ENCODE measurements around the gene FAT1. TPM values are rescaled to one million over a fixed set of nuclear protein-coding genes. Genes with fewer than 3 reads are reported as not detected.

The FAT1 gene
- total and polyA plus RNA-seq, 9 of the 15 experiments (the other 6 are each of a cell fraction or from before 2014, with no cell fraction given), result 6.0 to 38.4 (median 21.4) TPM

DNA sequence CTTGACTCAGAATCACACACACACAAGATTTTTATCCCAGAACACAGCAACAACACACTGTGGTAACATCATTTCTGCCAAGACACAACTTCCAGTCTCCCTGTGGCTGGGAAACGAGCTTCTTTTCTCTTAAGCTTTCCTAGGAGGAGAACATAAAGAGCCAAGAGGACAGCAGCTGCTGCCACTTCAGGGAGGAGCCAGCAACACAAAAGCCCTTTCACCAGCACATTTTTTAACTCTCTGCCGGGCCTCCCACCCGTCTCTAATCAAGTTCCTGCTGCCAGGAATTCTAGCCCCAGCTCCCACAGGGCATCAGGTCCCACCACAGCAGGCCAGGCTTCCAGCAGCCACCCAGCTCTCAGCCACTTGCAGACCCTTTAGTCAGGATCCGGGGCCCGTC lies 22.4 kb downstream of the FAT1 start (continued):
- no peak for TF ChIP-seq RBM25 (IDR thresholded peaks at IDR 0.05; ENCODE audit: low read depth, low read length, severe bottlenecking)
- no peak for TF ChIP-seq XRCC4 (IDR thresholded peaks at IDR 0.05; ENCODE audit: extremely low read depth, insufficient read depth, insufficient read length)

DNA sequence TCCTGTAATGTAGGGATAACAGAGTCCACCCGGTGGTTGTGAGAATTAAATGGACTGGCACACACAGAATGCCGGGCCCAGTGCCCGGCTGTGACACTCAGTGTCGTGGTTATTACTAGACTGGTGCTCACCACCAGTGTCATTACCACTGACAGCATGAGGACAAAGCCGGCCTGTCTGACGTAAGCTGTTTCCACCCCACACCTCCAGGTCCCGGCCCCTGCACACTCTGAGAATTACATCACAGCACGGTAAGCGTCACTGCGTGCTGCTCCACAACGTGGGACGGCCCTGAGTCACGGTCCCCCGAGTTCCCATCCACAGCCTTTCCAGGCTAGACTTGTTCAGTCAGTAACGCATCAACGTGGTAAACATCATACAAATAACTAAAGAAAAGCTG lies 22.9 kb downstream of the FAT1 start:
- Histone ChIP-seq H3K79me2 (ENCODE audit: control insufficient read depth, insufficient read depth, low read length) (no peaks in the 10 kb centered on the region), H3K4me1 (replicated peaks in 1 of 2; ENCODE audit: control insufficient read depth in 2 of 2, insufficient read depth in 2 of 2, low read length in 2 of 2) (peaks cover 0 to 5% of the 10 kb centered on the region in 2 experiments; a peak in 2 of 5 replicates), H3K36me3 (ENCODE audit: control insufficient read depth, insufficient read depth, low read length) (peaks cover under 1% of the 10 kb centered on the region; the same call in 1 of the 3 replicates), H3K9ac (ENCODE audit: insufficient read depth in 1 of 2, low read depth in 2 of 2, low read length in 2 of 2) (no peak overlapping the region), H3K27ac (ENCODE audit: extremely low read depth, low read depth, low read length) (no peak overlapping the region), H3K27me3 (ENCODE audit: control insufficient read depth in 2 of 2, insufficient read depth in 2 of 2, low read length in 2 of 2) (no peaks in the 10 kb centered on the region), H3K4me2 (ENCODE audit: insufficient read depth, low read length) (no peak overlapping the region), H2AFZ (ENCODE audit: low read depth, low read length) (no peak overlapping the region), H3K9me3 (replicated peaks; ENCODE audit: control insufficient read depth, insufficient read depth, low read depth, low read length) (no peaks in the 10 kb centered on the region), H3K9me1 (ENCODE audit: control insufficient read depth, insufficient read depth, low read length) (no peaks in the 10 kb centered on the region), H3K4me3 (no peak overlapping the region), H4K20me1 (replicated peaks; ENCODE audit: control insufficient read depth, insufficient read depth, low read length) (no peaks in the 10 kb centered on the region)
- TF ChIP-seq ETV6 (IDR thresholded peaks at IDR 0.05; ENCODE audit: borderline replicate concordance in 1 of 2, low read depth in 2 of 2, low read length in 1 of 2) (no peak), ETV6 (CRISPR knock-in tag; IDR thresholded peaks at IDR 0.05; ENCODE audit: borderline replicate concordance) (no peak), ZBED1 (IDR thresholded peaks at IDR 0.05) (no peak), SOX6 (IDR thresholded peaks at IDR 0.05) (no peak), ZEB2 (IDR thresholded peaks at IDR 0.05) (no peak), NELFE (IDR thresholded peaks at IDR 0.05; ENCODE audit: insufficient read depth, insufficient read length) (no peak)
- no TSS peak for BruUV-seq (replicated peaks)
- DNase-seq (ENCODE audit: extremely low read depth in 1 of 4, low spot score in 3 of 4), result no peak
- POLR2A ChIA-PET, result interaction anchor here (0.7 kb wide), 1 partner anchor 55 kb away, joined by 3 read pairs; no protein-coding TSS in a partner anchor
- intact Hi-C loops (cut with micrococcal nuclease) (no loop called here), in situ Hi-C loops (cut with MboI) (no loop called here)
- no peak for FAIRE-seq
- ATAC-seq, result no peak
- CTCF ChIA-PET (ENCODE audit: low intra/inter-chr PET ratio), result no interaction called here
- 42% methylated on average over 16 of the region's 16 CpGs for WGBS (ENCODE audit: insufficient coverage, low coverage, missing lambda C conversion rate)
